Suprapubic skin (tissue), 4 donors: ENCODE measurements around the gene TMEM132D.

Experiments used
- POLR2A ChIP-seq, 2 donors: fragments of 450-650 bp; IDR thresholded peaks; one replicate each; pipeline ENCODE4 v1.6.1; 2017; ENCODE audit warnings: antibody characterized with exemption in 2 of 2, mild to moderate bottlenecking in 2 of 2, moderate library complexity in 2 of 2
- POLR2AphosphoS5 ChIP-seq, 3 donors: sonication (generic); formaldehyde crosslinking; IDR thresholded peaks; one replicate each; pipeline ENCODE4 v1.6.1; 2017; ENCODE audit warnings: antibody characterized with exemption in 3 of 3
- TF ChIP-seq, protein P1 (sequence below), 2 donors: fragments of 200-600 bp in 1 of 2; fragments of 450-650 bp in 1 of 2; sonication (generic) in 1 of 2; IDR thresholded peaks; one replicate each; pipeline ENCODE4 v1.5.1; 2016 to 2019; ENCODE audit warnings: antibody characterized with exemption in 2 of 2, mild to moderate bottlenecking in 1 of 2, moderate library complexity in 1 of 2

DNA sequence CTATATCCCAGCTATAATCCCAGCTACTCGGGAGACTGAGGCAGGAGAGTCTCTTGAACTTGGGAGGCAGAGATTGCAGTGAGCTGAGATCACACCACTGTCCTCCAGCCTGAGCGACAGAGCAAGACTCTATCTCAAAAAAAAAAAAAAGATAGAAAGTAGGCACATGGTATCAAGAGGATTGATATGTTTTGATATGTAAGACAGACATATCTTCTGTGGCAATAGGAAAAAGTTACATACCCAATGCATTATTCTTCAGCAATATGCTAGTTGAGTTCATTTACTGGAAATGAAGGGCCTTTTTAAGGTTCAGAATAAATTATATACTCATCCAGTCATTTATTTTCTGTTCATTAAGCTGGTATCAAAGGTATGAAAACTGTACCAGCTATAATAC lies 657.2 kb downstream of the TMEM132D start:
- TF ChIP-seq, protein P1, sequence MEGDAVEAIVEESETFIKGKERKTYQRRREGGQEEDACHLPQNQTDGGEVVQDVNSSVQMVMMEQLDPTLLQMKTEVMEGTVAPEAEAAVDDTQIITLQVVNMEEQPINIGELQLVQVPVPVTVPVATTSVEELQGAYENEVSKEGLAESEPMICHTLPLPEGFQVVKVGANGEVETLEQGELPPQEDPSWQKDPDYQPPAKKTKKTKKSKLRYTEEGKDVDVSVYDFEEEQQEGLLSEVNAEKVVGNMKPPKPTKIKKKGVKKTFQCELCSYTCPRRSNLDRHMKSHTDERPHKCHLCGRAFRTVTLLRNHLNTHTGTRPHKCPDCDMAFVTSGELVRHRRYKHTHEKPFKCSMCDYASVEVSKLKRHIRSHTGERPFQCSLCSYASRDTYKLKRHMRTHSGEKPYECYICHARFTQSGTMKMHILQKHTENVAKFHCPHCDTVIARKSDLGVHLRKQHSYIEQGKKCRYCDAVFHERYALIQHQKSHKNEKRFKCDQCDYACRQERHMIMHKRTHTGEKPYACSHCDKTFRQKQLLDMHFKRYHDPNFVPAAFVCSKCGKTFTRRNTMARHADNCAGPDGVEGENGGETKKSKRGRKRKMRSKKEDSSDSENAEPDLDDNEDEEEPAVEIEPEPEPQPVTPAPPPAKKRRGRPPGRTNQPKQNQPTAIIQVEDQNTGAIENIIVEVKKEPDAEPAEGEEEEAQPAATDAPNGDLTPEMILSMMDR (IDR thresholded peaks at IDR 0.05), result no peak
- TF ChIP-seq POLR2A (IDR thresholded peaks at IDR 0.05) (no peak), POLR2AphosphoS5 (IDR thresholded peaks at IDR 0.05) (no peak)
